ENCODE results near the gene GNB1L.

GNB1L gene

GRCh38 chr22:19841641-19842392, 12.9 kb downstream of the GNB1L start:
- ATAC-seq = no peak
- TF ChIP-seq GLIS3 (CRISPR knock-in tag; IDR thresholded peaks at IDR 0.05) (no peak), ZC3H10 (CRISPR knock-in tag; IDR thresholded peaks at IDR 0.05) (no peak), ARNTL (CRISPR knock-in tag; IDR thresholded peaks at IDR 0.05; ENCODE audit: borderline replicate concordance, low read depth) (no peak), ZNF565 (CRISPR knock-in tag; conservative IDR thresholded peaks at IDR 0.05; ENCODE audit: low read depth) (no peak), PATZ1 (CRISPR knock-in tag; IDR thresholded peaks at IDR 0.05; ENCODE audit: borderline replicate concordance) (no peak), TCF4 (CRISPR knock-in tag; IDR thresholded peaks at IDR 0.05; ENCODE audit: borderline replicate concordance) (no peak), CSDC2 (CRISPR knock-in tag; IDR thresholded peaks at IDR 0.05) (no peak)

- no peak for ATAC-seq
Measured at GRCh38 chr22:19840955-19841640, 13.6 kb downstream of the GNB1L start.

GRCh38 chr22:19840059-19840458, 14.6 kb downstream of the GNB1L start:
- ATAC-seq = no peak
- TF ChIP-seq BACH2 (CRISPR knock-in tag; IDR thresholded peaks at IDR 0.05; ENCODE audit: borderline replicate concordance) = no peak
- no peak for TF ChIP-seq ZNF70 (CRISPR knock-in tag; IDR thresholded peaks at IDR 0.05)
- TF ChIP-seq GLIS3 (CRISPR knock-in tag; IDR thresholded peaks at IDR 0.05) = no peak
- no peak for TF ChIP-seq TSHZ2 (CRISPR knock-in tag; IDR thresholded peaks at IDR 0.05)
- no peak for TF ChIP-seq RARB (CRISPR knock-in tag; IDR thresholded peaks at IDR 0.05)
- no peak for TF ChIP-seq ARNTL (CRISPR knock-in tag; IDR thresholded peaks at IDR 0.05; ENCODE audit: borderline replicate concordance, low read depth)
- TF ChIP-seq ZFP3 (CRISPR knock-in tag; IDR thresholded peaks at IDR 0.05) = no peak
- no peak for TF ChIP-seq SNAI2 (CRISPR knock-in tag; IDR thresholded peaks at IDR 0.05)
- TF ChIP-seq PATZ1 (CRISPR knock-in tag; IDR thresholded peaks at IDR 0.05; ENCODE audit: borderline replicate concordance) = no peak
- no peak for TF ChIP-seq CREB5 (CRISPR knock-in tag; IDR thresholded peaks at IDR 0.05; ENCODE audit: low read depth)

More at GRCh38 chr22:19840955-19841640, 13.6 kb downstream of the GNB1L start:
- no peak for TF ChIP-seq TSHZ2 (CRISPR knock-in tag; IDR thresholded peaks at IDR 0.05)
- TF ChIP-seq CSDC2 (CRISPR knock-in tag; IDR thresholded peaks at IDR 0.05) = no peak
- TF ChIP-seq ZC3H10 (CRISPR knock-in tag; IDR thresholded peaks at IDR 0.05) = no peak
- no peak for TF ChIP-seq ESRRG (CRISPR knock-in tag; IDR thresholded peaks at IDR 0.05)
- TF ChIP-seq SNAI2 (CRISPR knock-in tag; IDR thresholded peaks at IDR 0.05) = no peak
- TF ChIP-seq ARNTL (CRISPR knock-in tag; IDR thresholded peaks at IDR 0.05; ENCODE audit: borderline replicate concordance, low read depth) = no peak

Data from SK-N-SH treated with all-trans-retinoic acid at 6 μM for 48 hours (cell line).